ENCODE data around the gene MYO18A. TPM values are rescaled to one million over a fixed set of nuclear protein-coding genes. Genes with fewer than 3 reads are reported as not detected.
A peak's percentile ranks its signal among the peaks of the same experiment; 100 is the strongest.

The MYO18A gene
- total RNA-seq, 1 donor = 78.3 TPM

- TF ChIP-seq, protein P1, sequence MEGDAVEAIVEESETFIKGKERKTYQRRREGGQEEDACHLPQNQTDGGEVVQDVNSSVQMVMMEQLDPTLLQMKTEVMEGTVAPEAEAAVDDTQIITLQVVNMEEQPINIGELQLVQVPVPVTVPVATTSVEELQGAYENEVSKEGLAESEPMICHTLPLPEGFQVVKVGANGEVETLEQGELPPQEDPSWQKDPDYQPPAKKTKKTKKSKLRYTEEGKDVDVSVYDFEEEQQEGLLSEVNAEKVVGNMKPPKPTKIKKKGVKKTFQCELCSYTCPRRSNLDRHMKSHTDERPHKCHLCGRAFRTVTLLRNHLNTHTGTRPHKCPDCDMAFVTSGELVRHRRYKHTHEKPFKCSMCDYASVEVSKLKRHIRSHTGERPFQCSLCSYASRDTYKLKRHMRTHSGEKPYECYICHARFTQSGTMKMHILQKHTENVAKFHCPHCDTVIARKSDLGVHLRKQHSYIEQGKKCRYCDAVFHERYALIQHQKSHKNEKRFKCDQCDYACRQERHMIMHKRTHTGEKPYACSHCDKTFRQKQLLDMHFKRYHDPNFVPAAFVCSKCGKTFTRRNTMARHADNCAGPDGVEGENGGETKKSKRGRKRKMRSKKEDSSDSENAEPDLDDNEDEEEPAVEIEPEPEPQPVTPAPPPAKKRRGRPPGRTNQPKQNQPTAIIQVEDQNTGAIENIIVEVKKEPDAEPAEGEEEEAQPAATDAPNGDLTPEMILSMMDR (IDR thresholded peaks at IDR 0.05; ENCODE audit: insufficient read depth, low read length) = no peak
- peak; percentile 53 for DNase-seq (ENCODE audit: low read depth)
- H3K4me3 ChIP-seq (ENCODE audit: low read depth, low read length) = peak overlapping the region; percentile 67
Observed at GRCh38 chr17:29140631-29141513, 39.3 kb downstream of the MYO18A start.

GRCh38 chr17:29140051-29140621, 40.1 kb downstream of the MYO18A start:
- H3K4me3 ChIP-seq (ENCODE audit: low read depth, low read length) = peak overlapping the region; percentile 67
- TF ChIP-seq, protein P1 (IDR thresholded peaks at IDR 0.05; ENCODE audit: insufficient read depth, low read length) = no peak
- peak; percentile 65 for DNase-seq (ENCODE audit: low read depth)

DNA sequence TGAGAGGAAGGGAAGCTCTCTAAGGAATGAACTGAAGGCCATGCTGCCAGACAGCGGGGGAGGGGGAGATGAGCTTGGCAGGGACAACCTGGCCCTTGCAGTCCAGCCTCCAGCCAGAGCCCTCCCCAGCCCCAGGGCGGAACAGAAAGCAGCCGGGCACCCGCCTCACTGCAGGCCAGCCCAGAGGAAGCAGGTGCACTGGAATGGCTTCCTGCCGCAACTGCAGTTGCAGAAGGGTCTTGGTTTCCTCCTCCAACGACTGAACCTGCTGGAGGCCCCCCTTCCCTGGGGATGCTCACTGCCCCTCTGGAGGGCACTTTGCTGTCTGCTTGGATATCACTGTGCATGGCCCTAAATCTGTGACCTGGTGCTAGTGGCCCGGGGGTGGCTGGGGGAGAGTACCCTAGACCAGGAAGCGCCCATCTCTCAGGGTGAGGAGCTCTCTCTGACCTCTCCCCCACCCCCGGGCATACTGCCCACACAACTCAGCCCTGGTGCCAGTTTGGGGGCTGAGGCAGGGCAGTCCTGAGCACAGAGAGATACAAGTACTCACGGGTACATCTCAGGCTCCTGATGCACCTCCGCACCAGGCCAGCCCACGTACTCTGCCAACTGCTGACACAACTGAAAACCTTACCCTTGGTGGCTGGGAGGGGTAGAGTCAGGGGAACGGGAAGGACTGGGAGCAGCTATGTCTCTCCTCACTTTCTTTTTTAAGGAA, 41.1 kb downstream of the MYO18A start:
- TF ChIP-seq, protein P1 (IDR thresholded peaks at IDR 0.05; ENCODE audit: insufficient read depth, low read length) = no peak
- H3K4me3 ChIP-seq (ENCODE audit: low read depth, low read length) = peak overlapping the region; percentile 67
- no peak for DNase-seq (ENCODE audit: low read depth)

GRCh38 chr17:29138184-29138955, 41.8 kb downstream of the MYO18A start:
- TF ChIP-seq, protein P1 (IDR thresholded peaks at IDR 0.05; ENCODE audit: insufficient read depth, low read length) = no peak
- DNase-seq (ENCODE audit: low read depth) = no peak
- peak overlapping the region; percentile 67 for H3K4me3 ChIP-seq (ENCODE audit: low read depth, low read length)

DNA sequence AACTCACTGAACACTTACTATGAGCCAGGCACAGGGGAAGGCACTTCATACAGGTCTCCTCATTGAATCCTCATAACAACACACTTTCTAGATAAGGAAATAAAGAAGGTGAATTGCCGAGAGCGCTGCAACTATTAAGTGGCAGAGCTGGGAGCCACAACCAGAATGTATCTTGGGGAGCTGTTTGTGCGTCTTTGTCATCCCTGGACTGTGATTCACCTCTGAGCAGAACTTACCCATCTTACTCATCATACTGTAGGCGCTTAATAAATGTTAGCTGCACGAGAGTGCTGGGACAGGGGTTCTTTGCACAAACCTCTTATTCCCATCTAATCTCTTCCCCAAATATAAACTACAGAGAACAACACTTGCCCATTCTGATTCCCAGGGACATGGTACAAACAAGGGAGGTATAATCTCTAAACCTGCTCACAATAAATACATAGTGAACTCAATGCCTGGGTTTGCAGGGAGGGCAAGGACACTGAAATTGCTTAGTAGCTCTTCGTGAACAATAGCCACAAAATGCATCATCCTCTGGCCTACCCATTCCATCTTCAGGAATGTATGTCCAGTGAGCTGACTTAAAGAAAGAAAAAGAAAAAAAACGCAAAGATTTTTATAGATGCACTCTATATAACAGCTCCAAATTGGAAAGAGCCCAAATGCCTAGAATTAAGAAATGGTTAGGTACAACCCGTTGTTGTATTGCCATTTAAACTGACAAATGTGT, 43.0 kb downstream of the MYO18A start:
- no peak overlapping the region for H3K4me3 ChIP-seq (ENCODE audit: low read depth, low read length)
- DNase-seq (ENCODE audit: low read depth) = peak; percentile 34
- TF ChIP-seq, protein P1 (IDR thresholded peaks at IDR 0.05; ENCODE audit: insufficient read depth, low read length) = no peak
